Psoas muscle (tissue), 8 donors: Measurements from ENCODE around the gene MRPL14. TPM values are rescaled to one million over a fixed set of nuclear protein-coding genes. Genes with fewer than 3 reads are reported as not detected.

Experiments used
- ATAC-seq, 4 donors: fragments of 200-7000 bp; cut with Tn5 transposase; one replicate each; pipeline ENCODE4 v1.9.1; 2020; ENCODE audit warnings: moderate library complexity in 3 of 4, mild to moderate bottlenecking in 2 of 4
- DNase-seq, 2 donors: peaks; one replicate each; pipeline ENCODE4 v3.0.0-alpha.2; 2020
- H3K27ac ChIP-seq: fragments of 200-600 bp; one replicate; pipeline ENCODE4 v1.8.0; 2022
- H3K27me3 ChIP-seq, 3 donors: fragments of 200-600 bp in 1 of 3; one replicate each; pipeline versions ENCODE4 v1.6.1 to v1.8.0; 2013 to 2022; ENCODE audit warnings: low read length in 2 of 3, mild to moderate bottlenecking in 2 of 3, moderate library complexity in 1 of 3; ENCODE audit not compliant: insufficient read depth in 3 of 3
- H3K36me3 ChIP-seq, 2 donors: fragments of 200-600 bp in 1 of 2; one replicate each; pipeline versions ENCODE4 v1.6.1 to v1.8.0; 2013 to 2022; ENCODE audit warnings: low read depth in 1 of 2, mild to moderate bottlenecking in 1 of 2, moderate library complexity in 1 of 2; ENCODE audit not compliant: insufficient read depth in 1 of 2
- H3K4me1 ChIP-seq: fragments of 200-600 bp; one replicate; pipeline ENCODE4 v1.8.0; 2022
- H3K4me3 ChIP-seq: fragments of 200-600 bp; one replicate; pipeline ENCODE4 v1.8.0; 2022; ENCODE audit warnings: mild to moderate bottlenecking
- H3K9me3 ChIP-seq: fragments of 200-600 bp; one replicate; pipeline ENCODE4 v1.8.0; 2022
- CTCF ChIP-seq: fragments of 200-600 bp; IDR thresholded peaks from one replicate; pipeline ENCODE4 v1.8.0; 2022; ENCODE audit warnings: antibody characterized with exemption
- WGBS, 3 donors: extraction: QIAGEN DNeasy Blood & Tissue Kit; methylation state at CpG; one replicate each; pipeline versions ENCODE4 v1.1.6 to v1.1.7; 2013; 5-methylcytosine and 5-hydroxymethylcytosine counted together
- intact Hi-C, 2 donors: fragments of 100-400 bp; cut with DNase I; formaldehyde crosslinking; loops; one replicate each; pipeline versions ENCODE4 v1.11.0 to v1.14.2; 2022
- polyA plus RNA-seq, 3 donors: library from polyadenylated mRNA; stranded (reverse); fragments of 200-250 nt; gene quantifications; one replicate each; pipeline ENCODE4 v1.2.3, GENCODE V29; 2013
- total RNA-seq, 4 donors: library from RNA; stranded (reverse); fragmentation: NEBNext Ultra II Directional in 2 of 4; extraction: Animal tissue kit (Norgen Biotek cat#: 25700) in 2 of 4; gene quantifications; one replicate each; pipeline versions ENCODE4 v1.2.1 to v1.2.4, GENCODE V29; 2021 to 2023
- donor health status: healthy with polysubstance abuse.
- donor health status: DM: no; HTN: no; CAD: no; lungs with moderate emphysema.
- donor health status: Bipolar disorder and iron deficiency.
- donor health status: healthy.
- donor health status: DM: yes; HTN: yes; CAD: no.
- donor health status: DM: no; HTN: no; CAD: no.
- donor health status: DM: no; HTN: no; CAD: no.
- donor health status: DM: yes; HTN: yes; CAD: no.

MRPL14 gene
- total and polyA plus RNA-seq, 7 donors: 62.3 to 308 (median 166) TPM

- H3K36me3 ChIP-seq: peaks cover 17 to 98% of the 10 kb centered on the region in 2 donors
- H3K27me3 ChIP-seq: no peaks in the 10 kb centered on the region
- no peaks in the 10 kb centered on the region for H3K4me1 ChIP-seq
- H3K9me3 ChIP-seq: no peaks in the 10 kb centered on the region
- H3K27ac ChIP-seq: no peak overlapping the region
- intact Hi-C loops: no loop called here
- H3K4me3 ChIP-seq: no peak overlapping the region
- DNase-seq: no peak
- TF ChIP-seq CTCF: no peak
- ATAC-seq: no peak
- WGBS, 3 donors: 94 to 95% (median 95%) methylated on average over 1 of the region's 1 CpG
Observed at GRCh38 chr6:44143731-44144130, 16.5 kb upstream of the MRPL14 start.

GRCh38 chr6:44142835-44143234 is 15.6 kb upstream of the MRPL14 start:
- H3K27ac ChIP-seq: no peak overlapping the region
- 95 to 100% (median 100%) methylated on average over 1 of the region's 1 CpG for WGBS, 3 donors
- no peak overlapping the region for H3K4me3 ChIP-seq
- H3K9me3 ChIP-seq: no peaks in the 10 kb centered on the region
- no peaks in the 10 kb centered on the region for H3K27me3 ChIP-seq
- intact Hi-C loops: no loop called here
- peaks cover 15 to 98% of the 10 kb centered on the region in 2 donors for H3K36me3 ChIP-seq
- TF ChIP-seq CTCF: no peak
- DNase-seq (no peak), ATAC-seq (no peak)
- no peaks in the 10 kb centered on the region for H3K4me1 ChIP-seq

- ATAC-seq: no peak
- TF ChIP-seq CTCF: no peak
- Histone ChIP-seq H3K36me3 (peaks cover 10 to 98% of the 10 kb centered on the region in 2 donors), H3K9me3 (no peaks in the 10 kb centered on the region), H3K4me3 (no peak overlapping the region), H3K4me1 (no peaks in the 10 kb centered on the region), H3K27me3 (no peaks in the 10 kb centered on the region), H3K27ac (no peak overlapping the region)
- 82 to 89% (median 84%) methylated on average over 10 of the region's 10 CpGs for WGBS, 3 donors
- DNase-seq: no peak
- intact Hi-C loops: no loop called here
Observed at GRCh38 chr6:44139351-44139743, 12.1 kb upstream of the MRPL14 start.

- H3K9me3 ChIP-seq: no peaks in the 10 kb centered on the region
- DNase-seq: no peak
- H3K36me3 ChIP-seq: peaks cover 10 to 95% of the 10 kb centered on the region in 2 donors
- ATAC-seq: no peak
- WGBS, 3 donors: 62 to 82% (median 74%) methylated on average over 3 to 6 of the region's 6 CpGs
- TF ChIP-seq CTCF: no peak
- H3K4me3 ChIP-seq: no peak overlapping the region
- H3K27ac ChIP-seq: no peak overlapping the region
- no peaks in the 10 kb centered on the region for H3K27me3 ChIP-seq
- intact Hi-C loops: no loop called here
- peaks cover under 1% of the 10 kb centered on the region for H3K4me1 ChIP-seq
Observed at GRCh38 chr6:44138717-44139350, 11.6 kb upstream of the MRPL14 start.

GRCh38 chr6:44135875-44136274 is 8.6 kb upstream of the MRPL14 start:
- no peak for TF ChIP-seq CTCF
- Histone ChIP-seq H3K27ac (no peak overlapping the region), H3K4me3 (no peak overlapping the region), H3K36me3 (peaks cover 5 to 69% of the 10 kb centered on the region in 2 donors), H3K9me3 (no peaks in the 10 kb centered on the region), H3K27me3 (no peaks in the 10 kb centered on the region), H3K4me1 (peaks cover 15% of the 10 kb centered on the region)
- ATAC-seq (no peak), DNase-seq (no peak)
- intact Hi-C loops: no loop called here
- WGBS, 3 donors: 82 to 93% (median 89%) methylated on average over 7 of the region's 7 CpGs
